HEK293T (cell line): ENCODE results near the gene SNRPA1.
A peak's percentile ranks its signal among the peaks of the same experiment; 100 is the strongest.
"Not testable (repeated sequence)": the region's sequence is repeated elsewhere in the genome, so short reads cannot be mapped to it uniquely, and the experiment has no call there.

Experiments used
- CTCF ChIA-PET: fragments of 350-600 bp; formaldehyde crosslinking; extraction: SDS; loops from one replicate; lab custom pipeline; 2021; ENCODE audit warnings: antibody characterized with exemption, inconsistent platforms; lab: Yijun Ruan, JAX
- POLR2A ChIA-PET: fragments of 350-600 bp; formaldehyde crosslinking; extraction: SDS; loops from one replicate; lab custom pipeline; 2020; ENCODE audit warnings: antibody characterized with exemption, inconsistent platforms; lab: Yijun Ruan, JAX
- DNase-seq: peaks from one replicate; pipeline ENCODE4 v3.0.0; 2012; ENCODE audit warnings: mixed read lengths; ENCODE audit errors: extremely low spot score
- ARNT ChIP-seq: fragments of 450-650 bp; IDR thresholded peaks from 2 replicates; pipeline ENCODE4 v1.6.1; 2017; ENCODE audit warnings: mild to moderate bottlenecking
- BHLHE40 ChIP-seq: fragments of 450-650 bp; IDR thresholded peaks from 2 replicates; pipeline ENCODE4 v1.6.1; 2016; ENCODE audit warnings: mild to moderate bottlenecking, moderate library complexity, borderline replicate concordance
- CTBP1 ChIP-seq: fragments of 450-650 bp; IDR thresholded peaks from 2 replicates; pipeline ENCODE4 v1.6.1; 2016; ENCODE audit warnings: borderline replicate concordance
- ELF4 ChIP-seq: fragments of 450-650 bp; IDR thresholded peaks from 2 replicates; pipeline ENCODE4 v1.6.1; 2017; ENCODE audit warnings: antibody characterized with exemption
- FOXA1 ChIP-seq: fragments of 450-650 bp; IDR thresholded peaks from 2 replicates; pipeline ENCODE4 v1.6.1; 2016; ENCODE audit warnings: mild to moderate bottlenecking
- FOXK2 ChIP-seq: fragments of 450-650 bp; IDR thresholded peaks from 2 replicates; pipeline ENCODE4 v1.6.1; 2016; ENCODE audit warnings: mild to moderate bottlenecking
- FOXM1 ChIP-seq: fragments of 450-650 bp; IDR thresholded peaks from 2 replicates; pipeline ENCODE4 v1.6.1; 2017; ENCODE audit warnings: mild to moderate bottlenecking, borderline replicate concordance
- HDGF ChIP-seq: fragments of 450-650 bp; IDR thresholded peaks from 2 replicates; pipeline ENCODE4 v1.6.1; 2017; ENCODE audit warnings: antibody characterized with exemption, borderline replicate concordance
- L3MBTL2 ChIP-seq: fragments of 450-650 bp; conservative IDR thresholded peaks from 2 replicates; pipeline ENCODE4 v1.6.1; 2016; ENCODE audit warnings: mild to moderate bottlenecking
- LEF1 ChIP-seq: fragments of 450-650 bp; IDR thresholded peaks from 2 replicates; pipeline ENCODE4 v1.6.1; 2017; ENCODE audit warnings: mild to moderate bottlenecking, borderline replicate concordance
- NFRKB ChIP-seq: fragments of 450-650 bp; IDR thresholded peaks from 2 replicates; pipeline ENCODE4 v1.6.1; 2016; ENCODE audit warnings: mild to moderate bottlenecking, moderate library complexity
- PKNOX1 ChIP-seq: fragments of 450-650 bp; IDR thresholded peaks from 2 replicates; pipeline ENCODE4 v1.6.1; 2016
- SP1 ChIP-seq: fragments of 450-650 bp; IDR thresholded peaks from 2 replicates; pipeline ENCODE4 v1.6.1; 2017
- SUZ12 ChIP-seq: fragments of 450-650 bp; IDR thresholded peaks from 2 replicates; pipeline ENCODE4 v1.6.1; 2016; ENCODE audit warnings: mild to moderate bottlenecking
- TARDBP ChIP-seq: fragments of 450-650 bp; IDR thresholded peaks from 2 replicates; pipeline ENCODE4 v1.6.1; 2016
- ZNF384 ChIP-seq: fragments of 450-650 bp; IDR thresholded peaks from 2 replicates; pipeline ENCODE4 v1.6.1; 2016

Gene SNRPA1

GRCh38 chr15:101288905-101289513 is 6.0 kb downstream of the SNRPA1 start:
- ChIA-PET POLR2A (interaction anchor here (0.6 kb wide), 1 partner anchor 351 kb away, joined by 3 read pairs; no protein-coding TSS in a partner anchor), CTCF (interaction anchor here (0.6 to 2.0 kb wide), 12 partner anchors 9 to 380 kb away, joined by 3 to 21 read pairs (median 4); no protein-coding TSS in a partner anchor)
- TF ChIP-seq TARDBP (no peak), SUZ12 (no peak), ARNT (no peak), ELF4 (no peak), L3MBTL2 (no peak), NFRKB (no peak), SP1 (no peak), BHLHE40 (no peak), LEF1 (no peak), FOXM1 (no peak), FOXA1 (no peak)
- peak; percentile 53 for DNase-seq

GRCh38 chr15:101287342-101287741 is 7.7 kb downstream of the SNRPA1 start:
- POLR2A ChIA-PET, DNase-seq: not testable (repeated sequence)
- CTCF ChIA-PET, result interaction anchor here (0.6 to 2.0 kb wide), 3 partner anchors 8 to 354 kb away, joined by 3 to 21 read pairs (median 4); no protein-coding TSS in a partner anchor

- ChIA-PET CTCF (interaction anchor here (0.6 kb wide), 1 partner anchor 272 kb away, joined by 3 read pairs; no protein-coding TSS in a partner anchor), POLR2A (interaction anchor here (4.1 kb wide), 1 partner anchor 7 kb away, joined by 17 read pairs; the partner anchor contains the start of gene SNRPA1)
- DNase-seq, result no peak
- TF ChIP-seq L3MBTL2 (no peak), ELF4 (no peak), FOXK2 (no peak)
Observed at GRCh38 chr15:101286471-101287114, 8.5 kb downstream of the SNRPA1 start.

- ChIA-PET POLR2A (interaction anchor here (4.1 kb wide), 1 partner anchor 10 kb away, joined by 17 read pairs; the partner anchor contains the start of gene SNRPA1), CTCF (interaction anchor here (0.7 kb wide), 1 partner anchor 357 kb away, joined by 3 read pairs; no protein-coding TSS in a partner anchor)
- no peak for DNase-seq
- TF ChIP-seq FOXK2, result no peak
- TF ChIP-seq ARNT, result no peak
- TF ChIP-seq PKNOX1, result no peak
- no peak for TF ChIP-seq SP1
- no peak for TF ChIP-seq CTBP1
- TF ChIP-seq HDGF, result no peak
- no peak for TF ChIP-seq FOXM1
- no peak for TF ChIP-seq LEF1
- no peak for TF ChIP-seq TARDBP
Observed at GRCh38 chr15:101283931-101284330, 11.1 kb downstream of the SNRPA1 start.

- no peak for TF ChIP-seq NFRKB
- CTCF ChIA-PET, result interaction anchor here (3.2 kb wide), 1 partner anchor 8 kb away, joined by 21 read pairs; no protein-coding TSS in a partner anchor
- no peak for DNase-seq
- POLR2A ChIA-PET, result interaction anchor here (1.0 kb wide), 1 partner anchor 15 kb away, joined by 4 read pairs; the partner anchor contains the start of gene SNRPA1
Observed at GRCh38 chr15:101280007-101280406, 15.0 kb downstream of the SNRPA1 start.

GRCh38 chr15:101277943-101278564 is 17.0 kb downstream of the SNRPA1 start:
- ChIA-PET CTCF (interaction anchor here (1.1 to 3.2 kb wide), 2 partner anchors 10 to 15 kb away, joined by 5 to 21 read pairs; no protein-coding TSS in a partner anchor), POLR2A (interaction anchor here (0.8 kb wide), 1 partner anchor 17 kb away, joined by 4 read pairs; the partner anchor contains the start of gene SNRPA1)
- no peak for DNase-seq
- no peak for TF ChIP-seq FOXM1
- no peak for TF ChIP-seq LEF1
- TF ChIP-seq FOXK2, result no peak
- TF ChIP-seq BHLHE40, result no peak
- no peak for TF ChIP-seq ZNF384

- TF ChIP-seq FOXA1 (no peak), LEF1 (peak; percentile 27; the same call in 1 of the 2 replicates)
- peak; percentile 96 for DNase-seq
- ChIA-PET CTCF (interaction anchor here (1.0 to 3.2 kb wide), 2 partner anchors 11 to 265 kb away, joined by 6 to 21 read pairs; no protein-coding TSS in a partner anchor), POLR2A (interaction anchor here (1.0 kb wide), 1 partner anchor 17 kb away, joined by 3 read pairs; no protein-coding TSS in a partner anchor)
Observed at GRCh38 chr15:101277038-101277822, 17.8 kb downstream of the SNRPA1 start, which contains the start of gene SELENOS. TSS of gene SELENOS (minus strand) at chr15:101277485. CDS start at chr15:101277417, 68 bp downstream.
